Smooth muscle cell (in vitro differentiated cells): Measurements from ENCODE around the gene TATDN2. TPM values are rescaled to one million over a fixed set of nuclear protein-coding genes. Genes with fewer than 3 reads are reported as not detected.

Source experiments
- DNase-seq: peaks from one replicate; lab custom pipeline; 2025; ENCODE audit not compliant: unreplicated experiment; lab: John Stamatoyannopoulos, UW
- H2AFZ ChIP-seq: fragments of 200-600 bp; sonication (generic); 2 replicates; pipeline ENCODE4 v1.6.0; 2016; ENCODE audit warnings: antibody characterized with exemption, low read depth, mild to moderate bottlenecking
- H3F3A ChIP-seq: fragments of 200-600 bp; sonication (generic); 2 replicates; pipeline ENCODE4 v1.6.0; 2017; ENCODE audit warnings: antibody characterized with exemption, low read depth
- H3K27ac ChIP-seq: fragments of 200-600 bp; sonication (generic); 2 replicates; pipeline ENCODE4 v1.5.1; 2016; ENCODE audit warnings: low read depth, mild to moderate bottlenecking
- H3K27me3 ChIP-seq: fragments of 200-600 bp; sonication (generic); 2 replicates; pipeline ENCODE4 v1.6.1; 2016; ENCODE audit warnings: low read depth, mild to moderate bottlenecking
- H3K36me3 ChIP-seq: fragments of 200-600 bp; sonication (generic); 2 replicates; pipeline ENCODE4 v1.5.1; 2016; ENCODE audit warnings: low read depth
- H3K4me1 ChIP-seq: fragments of 200-600 bp; sonication (generic); 2 replicates; pipeline ENCODE4 v1.5.1; 2016; ENCODE audit warnings: low read depth
- H3K4me2 ChIP-seq: fragments of 200-600 bp; sonication (generic); 2 replicates; pipeline ENCODE4 v1.6.0; 2016; ENCODE audit warnings: mild to moderate bottlenecking
- H3K4me3 ChIP-seq: fragments of 200-600 bp; sonication (generic); 2 replicates; pipeline ENCODE4 v1.5.1; 2016; ENCODE audit warnings: mild to moderate bottlenecking
- H3K79me2 ChIP-seq: fragments of 200-600 bp; sonication (generic); 2 replicates; pipeline ENCODE4 v1.6.0; 2016; ENCODE audit warnings: low read depth, mild to moderate bottlenecking
- H3K9ac ChIP-seq: fragments of 200-600 bp; sonication (generic); 2 replicates; pipeline ENCODE4 v1.6.0; 2016; ENCODE audit warnings: low read depth
- H3K9me3 ChIP-seq: fragments of 200-600 bp; sonication (generic); replicated peaks from 2 replicates; pipeline ENCODE4 v1.5.1; 2016; ENCODE audit warnings: low read depth
- H4K20me1 ChIP-seq: fragments of 200-600 bp; sonication (generic); 2 replicates; pipeline ENCODE4 v1.6.0; 2016; ENCODE audit warnings: low read depth
- CTCF ChIP-seq: fragments of 200-600 bp; sonication (generic); IDR thresholded peaks from 2 replicates; pipeline ENCODE4 v1.5.1; 2017; ENCODE audit warnings: borderline replicate concordance, mild to moderate bottlenecking, antibody characterized with exemption; ENCODE audit not compliant: insufficient read depth, poor library complexity, severe bottlenecking
- WGBS: methylation state at CpG from one replicate; pipeline ENCODE4 v1.1.7; 2016; ENCODE audit warnings: low lambda C conversion rate; 5-methylcytosine and 5-hydroxymethylcytosine counted together
- polyA plus RNA-seq: library from polyadenylated mRNA; unstranded; fragments of >200 nt; fragmentation: Nextera tagmentation; extraction: Ambion mirVana; gene quantifications from 2 replicates; pipeline ENCODE4 v1.2.1, GENCODE V29; 2016
- total RNA-seq: library from RNA; depleted of rRNA; stranded (reverse); fragments of >200 nt; gene quantifications from 2 replicates; pipeline ENCODE4 v1.2.3, GENCODE V29; 2014

The TATDN2 gene
- total and polyA plus RNA-seq, 2 experiments from 2014 or later: 3.3 to 23.6 TPM

DNA sequence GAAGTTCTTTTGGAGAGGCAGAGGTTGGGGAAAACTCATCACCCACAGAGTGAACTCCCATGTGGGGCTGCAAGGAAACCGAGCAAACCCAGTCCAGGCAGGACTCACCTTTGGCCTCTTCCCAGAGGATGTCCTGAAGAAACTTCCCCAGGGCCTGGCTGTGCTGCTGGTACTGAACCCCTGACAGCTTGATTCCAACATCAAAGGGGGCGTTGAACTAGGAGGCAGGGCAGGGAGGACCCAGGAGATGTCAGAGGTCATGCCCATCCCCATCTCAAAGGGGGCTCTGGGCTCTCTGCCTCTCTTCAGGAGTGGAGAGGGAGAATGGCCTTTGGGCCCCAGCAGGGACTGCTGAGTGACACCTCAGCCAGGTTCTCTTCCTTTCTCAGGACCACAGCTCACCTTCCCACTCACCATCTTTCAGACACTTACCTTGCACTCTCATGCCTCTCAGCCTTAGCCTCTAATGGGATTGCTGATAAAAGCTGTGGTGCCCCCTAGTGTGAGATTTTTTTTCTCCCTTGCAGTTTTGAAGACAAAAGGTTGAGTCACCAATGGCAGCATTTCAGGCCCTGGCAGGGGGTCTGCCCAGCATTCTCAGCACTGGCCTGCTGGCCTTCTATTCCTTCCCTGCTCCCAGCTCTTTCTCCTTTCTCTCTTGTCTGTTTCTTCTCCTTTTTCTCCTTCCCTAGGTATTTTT is 38.5 kb downstream of the TATDN2 start:
- DNase-seq: no peak
- no peak overlapping the region for H2AFZ ChIP-seq
- no peaks in the 10 kb centered on the region for H3F3A ChIP-seq
- peaks cover 3% of the 10 kb centered on the region for H4K20me1 ChIP-seq
- H3K9ac ChIP-seq: no peak overlapping the region
- H3K9me3 ChIP-seq: no peaks in the 10 kb centered on the region
- H3K4me1 ChIP-seq: peaks cover 16% of the 10 kb centered on the region
- no peak for TF ChIP-seq CTCF
- no peaks in the 10 kb centered on the region for H3K36me3 ChIP-seq
- H3K4me2 ChIP-seq: no peak overlapping the region
- no peaks in the 10 kb centered on the region for H3K27me3 ChIP-seq
- WGBS: 93% methylated on average over 2 of the region's 2 CpGs
- H3K4me3 ChIP-seq: no peak overlapping the region
- H3K79me2 ChIP-seq: no peaks in the 10 kb centered on the region
- no peak overlapping the region for H3K27ac ChIP-seq

DNA sequence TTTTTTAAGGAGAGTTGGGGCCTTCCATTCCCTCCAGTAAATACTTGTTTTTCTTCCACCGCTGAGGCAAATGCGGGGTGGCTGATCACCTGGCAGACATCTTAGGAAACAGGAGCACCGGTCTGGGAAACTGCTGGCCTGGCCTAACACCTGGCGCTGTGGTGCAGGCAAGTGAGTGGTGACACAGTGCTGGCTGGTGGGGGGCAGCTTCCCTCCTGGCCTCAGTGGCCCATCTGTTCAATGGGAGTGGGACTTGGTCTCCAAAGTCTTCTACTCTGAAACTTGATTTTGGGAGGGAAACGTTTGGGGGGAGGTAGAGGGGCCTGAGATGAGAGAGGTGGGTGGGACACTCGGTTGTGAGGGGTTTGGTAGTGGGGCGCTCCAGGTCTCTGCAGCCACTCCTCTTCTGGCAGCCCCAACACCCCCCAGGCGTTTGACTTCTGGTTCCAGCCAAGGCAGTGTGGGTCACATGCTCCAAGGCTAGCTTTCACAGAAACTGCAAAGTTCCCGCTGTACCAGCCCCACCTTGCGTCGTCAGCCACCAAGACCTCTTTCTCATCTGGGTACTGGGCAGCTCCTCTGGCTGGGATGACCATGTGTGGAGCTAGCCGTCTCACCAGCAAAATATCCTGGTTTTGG is 39.8 kb downstream of the TATDN2 start:
- TF ChIP-seq CTCF: no peak
- WGBS: 98% methylated on average over 12 of the region's 12 CpGs
- H3K9me3 ChIP-seq: no peaks in the 10 kb centered on the region
- peaks cover 16% of the 10 kb centered on the region for H3K4me1 ChIP-seq
- no peak for DNase-seq
- no peaks in the 10 kb centered on the region for H3K27me3 ChIP-seq
- H3K4me3 ChIP-seq: no peak overlapping the region
- H3K27ac ChIP-seq: no peak overlapping the region
- H3K9ac ChIP-seq: no peak overlapping the region
- no peaks in the 10 kb centered on the region for H4K20me1 ChIP-seq
- H3K4me2 ChIP-seq: no peak overlapping the region
- H3F3A ChIP-seq: no peaks in the 10 kb centered on the region
- H3K36me3 ChIP-seq: no peaks in the 10 kb centered on the region
- H2AFZ ChIP-seq: no peak overlapping the region
- no peaks in the 10 kb centered on the region for H3K79me2 ChIP-seq

- Histone ChIP-seq H3K36me3 (no peaks in the 10 kb centered on the region), H3K9me3 (no peaks in the 10 kb centered on the region), H3K79me2 (no peaks in the 10 kb centered on the region), H3K9ac (no peak overlapping the region), H3F3A (no peaks in the 10 kb centered on the region), H4K20me1 (no peaks in the 10 kb centered on the region), H3K4me3 (no peak overlapping the region), H3K27me3 (no peaks in the 10 kb centered on the region), H3K4me2 (no peak overlapping the region), H2AFZ (no peak overlapping the region), H3K27ac (no peak overlapping the region), H3K4me1 (peaks cover 16% of the 10 kb centered on the region)
- DNase-seq: no peak
- WGBS: 78% methylated on average over 11 of the region's 11 CpGs
- TF ChIP-seq CTCF: no peak
These were observed 40.3 kb downstream of the TATDN2 start for GRCh38 chr3:10288575-10288960.
